OCI-LY3 (cell line): ENCODE measurements around the gene SYDE1.
A peak's percentile ranks its signal among the peaks of the same experiment; 100 is the strongest.

ENCODE experiments used
- H2AFZ ChIP-seq: fragments of 200-600, 300-600 bp; shearing (Covaris generic); 2 replicates; pipeline ENCODE4 v1.6.0; 2014; ENCODE audit warnings: antibody characterized with exemption, low read depth, low read length
- H3K27ac ChIP-seq: fragments of 200-600, 300-600 bp; sonication (generic); 2 replicates; pipeline ENCODE4 v1.5.1; 2014; ENCODE audit warnings: mild to moderate bottlenecking, low read length, moderate library complexity, mixed read lengths
- H3K27me3 ChIP-seq: fragments of 200-600, 300-600 bp; sonication (generic); 2 replicates; pipeline ENCODE4 v1.6.1; 2014; ENCODE audit warnings: low read depth, low read length, mixed read lengths
- H3K36me3 ChIP-seq: fragments of 200-600, 300-600 bp; sonication (generic); replicated peaks from 2 replicates; pipeline ENCODE3; 2014; ENCODE audit warnings: low read depth, low read length, mixed read lengths
- H3K4me1 ChIP-seq: fragments of 300-600, 200-600 bp; sonication (generic); 2 replicates; pipeline ENCODE4 v1.6.1; 2014; ENCODE audit warnings: low read length, mixed read lengths
- H3K4me2 ChIP-seq: fragments of 200-600, 300-600 bp; sonication (generic); 2 replicates; pipeline ENCODE4 v1.6.1; 2014; ENCODE audit warnings: low read length, mixed read lengths
- H3K4me3 ChIP-seq: fragments of 300-600, 200-600 bp; sonication (generic); 2 replicates; pipeline ENCODE4 v1.5.1; 2014; ENCODE audit warnings: antibody characterized with exemption, mild to moderate bottlenecking, low read length, moderate library complexity
- H3K79me2 ChIP-seq: fragments of 300-600, 200-600 bp; shearing (Covaris generic); 2 replicates; pipeline ENCODE4 v1.6.1; 2014; ENCODE audit warnings: mild to moderate bottlenecking, low read length, mixed read lengths
- H3K9ac ChIP-seq: fragments of 300-600, 200-600 bp; shearing (Covaris generic); 2 replicates; pipeline ENCODE4 v1.6.0; 2014; ENCODE audit warnings: mild to moderate bottlenecking, low read length, moderate library complexity
- H3K9me3 ChIP-seq: fragments of 200-600, 300-600 bp; shearing (Covaris generic); 2 replicates; pipeline ENCODE4 v1.6.1; 2014; ENCODE audit warnings: low read length, mixed read lengths; ENCODE audit not compliant: insufficient read depth
- H4K20me1 ChIP-seq: fragments of 200-600, 300-600 bp; sonication (generic); 2 replicates; pipeline ENCODE4 v1.6.1; 2016; ENCODE audit warnings: low read length, mixed read lengths; ENCODE audit not compliant: insufficient read depth
- CTCF ChIP-seq: fragments of 200-600, 300-600 bp; sonication (generic); IDR thresholded peaks from 2 replicates; pipeline ENCODE4 v1.5.1; 2014; ENCODE audit warnings: antibody characterized with exemption, low read length, low read depth
- EZH2phosphoT487 ChIP-seq: fragments of 200-600 bp; shearing (Covaris generic); IDR thresholded peaks from 2 replicates; pipeline ENCODE4 v1.6.1; 2018; ENCODE audit warnings: antibody characterized with exemption, mixed run types, low read depth

The SYDE1 gene

GRCh38 chr19:15104411-15104810 lies 2.8 kb upstream of the SYDE1 start:
- Histone ChIP-seq H3K27me3 (no peaks in the 10 kb centered on the region), H3K27ac (no peak overlapping the region), H3K4me3 (no peak overlapping the region), H3K4me2 (no peak overlapping the region), H3K79me2 (no peaks in the 10 kb centered on the region), H3K9ac (no peak overlapping the region), H3K4me1 (no peaks in the 10 kb centered on the region), H4K20me1 (no peaks in the 10 kb centered on the region), H3K9me3 (no peaks in the 10 kb centered on the region), H2AFZ (no peak overlapping the region), H3K36me3 (no peaks in the 10 kb centered on the region)
- no peak for TF ChIP-seq EZH2phosphoT487
- no peak for TF ChIP-seq CTCF

GRCh38 chr19:15105044-15105443 lies 2.2 kb upstream of the SYDE1 start:
- no peak overlapping the region for H3K4me2 ChIP-seq
- TF ChIP-seq CTCF (no peak), EZH2phosphoT487 (no peak)
- H3K4me1 ChIP-seq, result no peaks in the 10 kb centered on the region
- H3K9ac ChIP-seq, result no peak overlapping the region
- no peaks in the 10 kb centered on the region for H3K27me3 ChIP-seq
- H3K4me3 ChIP-seq, result no peak overlapping the region
- H4K20me1 ChIP-seq, result no peaks in the 10 kb centered on the region
- H3K79me2 ChIP-seq, result no peaks in the 10 kb centered on the region
- no peaks in the 10 kb centered on the region for H3K36me3 ChIP-seq
- no peaks in the 10 kb centered on the region for H3K9me3 ChIP-seq
- H2AFZ ChIP-seq, result no peak overlapping the region
- no peak overlapping the region for H3K27ac ChIP-seq

- Histone ChIP-seq H2AFZ (peak overlapping the region; percentile 23; the same call in 1 of the 2 replicates), H3K9ac (no peak overlapping the region), H3K4me1 (no peaks in the 10 kb centered on the region), H3K4me2 (no peak overlapping the region), H3K79me2 (no peaks in the 10 kb centered on the region), H3K36me3 (no peaks in the 10 kb centered on the region), H3K27me3 (no peaks in the 10 kb centered on the region), H3K4me3 (no peak overlapping the region), H3K9me3 (no peaks in the 10 kb centered on the region), H3K27ac (no peak overlapping the region), H4K20me1 (no peaks in the 10 kb centered on the region)
- TF ChIP-seq EZH2phosphoT487, result no peak
- no peak for TF ChIP-seq CTCF
Measured at GRCh38 chr19:15108145-15108844, 1.1 kb downstream of the SYDE1 start.

GRCh38 chr19:15108845-15109767 lies 1.9 kb downstream of the SYDE1 start:
- Histone ChIP-seq H3K4me3 (no peak overlapping the region), H3K9me3 (no peaks in the 10 kb centered on the region), H4K20me1 (no peaks in the 10 kb centered on the region), H3K27ac (no peak overlapping the region), H3K36me3 (peaks cover 6% of the 10 kb centered on the region), H3K4me2 (no peak overlapping the region), H3K4me1 (no peaks in the 10 kb centered on the region), H2AFZ (no peak overlapping the region), H3K79me2 (no peaks in the 10 kb centered on the region), H3K9ac (no peak overlapping the region), H3K27me3 (no peaks in the 10 kb centered on the region)
- TF ChIP-seq CTCF (no peak), EZH2phosphoT487 (no peak)
